ENCODE results near the gene LNX1.

- TF ChIP-seq, protein P1, sequence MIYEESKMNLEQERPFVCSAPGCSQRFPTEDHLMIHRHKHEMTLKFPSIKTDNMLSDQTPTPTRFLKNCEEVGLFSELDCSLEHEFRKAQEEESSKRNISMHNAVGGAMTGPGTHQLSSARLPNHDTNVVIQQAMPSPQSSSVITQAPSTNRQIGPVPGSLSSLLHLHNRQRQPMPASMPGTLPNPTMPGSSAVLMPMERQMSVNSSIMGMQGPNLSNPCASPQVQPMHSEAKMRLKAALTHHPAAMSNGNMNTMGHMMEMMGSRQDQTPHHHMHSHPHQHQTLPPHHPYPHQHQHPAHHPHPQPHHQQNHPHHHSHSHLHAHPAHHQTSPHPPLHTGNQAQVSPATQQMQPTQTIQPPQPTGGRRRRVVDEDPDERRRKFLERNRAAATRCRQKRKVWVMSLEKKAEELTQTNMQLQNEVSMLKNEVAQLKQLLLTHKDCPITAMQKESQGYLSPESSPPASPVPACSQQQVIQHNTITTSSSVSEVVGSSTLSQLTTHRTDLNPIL (CRISPR knock-in tag; IDR thresholded peaks at IDR 0.05; ENCODE audit: low read depth): no peak
- TF ChIP-seq TCF4 (CRISPR knock-in tag; IDR thresholded peaks at IDR 0.05; ENCODE audit: borderline replicate concordance) (no peak), BACH2 (CRISPR knock-in tag; IDR thresholded peaks at IDR 0.05; ENCODE audit: borderline replicate concordance) (no peak), RARB (CRISPR knock-in tag; IDR thresholded peaks at IDR 0.05) (no peak)
- TF ChIP-seq, protein P2, sequence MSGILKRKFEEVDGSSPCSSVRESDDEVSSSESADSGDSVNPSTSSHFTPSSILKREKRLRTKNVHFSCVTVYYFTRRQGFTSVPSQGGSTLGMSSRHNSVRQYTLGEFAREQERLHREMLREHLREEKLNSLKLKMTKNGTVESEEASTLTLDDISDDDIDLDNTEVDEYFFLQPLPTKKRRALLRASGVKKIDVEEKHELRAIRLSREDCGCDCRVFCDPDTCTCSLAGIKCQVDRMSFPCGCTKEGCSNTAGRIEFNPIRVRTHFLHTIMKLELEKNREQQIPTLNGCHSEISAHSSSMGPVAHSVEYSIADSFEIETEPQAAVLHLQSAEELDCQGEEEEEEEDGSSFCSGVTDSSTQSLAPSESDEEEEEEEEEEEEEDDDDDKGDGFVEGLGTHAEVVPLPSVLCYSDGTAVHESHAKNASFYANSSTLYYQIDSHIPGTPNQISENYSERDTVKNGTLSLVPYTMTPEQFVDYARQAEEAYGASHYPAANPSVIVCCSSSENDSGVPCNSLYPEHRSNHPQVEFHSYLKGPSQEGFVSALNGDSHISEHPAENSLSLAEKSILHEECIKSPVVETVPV (CRISPR knock-in tag; IDR thresholded peaks at IDR 0.05): no peak
Measured at GRCh38 chr4:53596901-53597300, 5.6 kb upstream of the LNX1 start.
